ENCODE results near the gene ZC2HC1B.

DNA sequence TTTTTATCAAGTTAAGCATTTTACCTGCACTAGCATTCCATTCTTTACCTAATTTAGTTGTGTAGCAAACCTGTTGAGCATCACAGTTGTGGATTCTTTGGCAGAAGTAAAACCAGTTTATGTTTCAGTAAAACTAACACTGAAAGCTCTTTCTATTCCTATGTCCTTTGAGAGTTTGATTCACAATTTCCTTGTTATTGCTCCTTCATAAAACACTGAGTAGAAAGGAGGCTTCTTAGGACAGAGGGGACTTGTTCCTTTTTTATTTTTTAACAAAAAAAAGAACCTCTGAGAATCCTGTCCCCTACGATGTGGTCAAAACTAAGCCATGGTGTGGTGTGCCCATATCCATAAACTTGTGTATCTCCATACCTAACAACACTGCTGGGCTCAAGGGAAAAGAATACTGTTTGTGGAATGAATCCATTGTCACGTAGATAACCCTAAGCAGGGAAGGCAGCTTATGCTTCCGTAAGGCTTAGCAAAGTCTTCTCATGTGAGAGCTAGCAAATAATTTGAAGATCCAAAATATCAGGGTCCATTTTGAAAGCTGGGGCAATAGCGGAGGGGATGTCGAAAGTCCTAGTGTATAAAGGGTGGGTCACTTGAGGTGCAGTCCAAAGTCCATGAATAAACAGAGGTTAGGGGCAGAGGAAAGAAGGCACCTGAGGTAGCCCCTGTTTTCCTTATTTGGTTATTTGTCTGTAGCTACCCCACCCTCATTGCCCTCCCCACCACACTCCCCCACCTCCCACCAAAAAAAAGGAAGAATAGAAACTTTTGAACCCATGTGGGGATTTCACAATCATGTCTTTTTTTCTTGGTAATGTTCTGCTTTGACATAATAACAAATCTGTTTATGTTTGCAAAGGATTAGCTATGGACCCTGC, 72.7 kb downstream of the ZC2HC1B start:
- TF ChIP-seq, protein P1, sequence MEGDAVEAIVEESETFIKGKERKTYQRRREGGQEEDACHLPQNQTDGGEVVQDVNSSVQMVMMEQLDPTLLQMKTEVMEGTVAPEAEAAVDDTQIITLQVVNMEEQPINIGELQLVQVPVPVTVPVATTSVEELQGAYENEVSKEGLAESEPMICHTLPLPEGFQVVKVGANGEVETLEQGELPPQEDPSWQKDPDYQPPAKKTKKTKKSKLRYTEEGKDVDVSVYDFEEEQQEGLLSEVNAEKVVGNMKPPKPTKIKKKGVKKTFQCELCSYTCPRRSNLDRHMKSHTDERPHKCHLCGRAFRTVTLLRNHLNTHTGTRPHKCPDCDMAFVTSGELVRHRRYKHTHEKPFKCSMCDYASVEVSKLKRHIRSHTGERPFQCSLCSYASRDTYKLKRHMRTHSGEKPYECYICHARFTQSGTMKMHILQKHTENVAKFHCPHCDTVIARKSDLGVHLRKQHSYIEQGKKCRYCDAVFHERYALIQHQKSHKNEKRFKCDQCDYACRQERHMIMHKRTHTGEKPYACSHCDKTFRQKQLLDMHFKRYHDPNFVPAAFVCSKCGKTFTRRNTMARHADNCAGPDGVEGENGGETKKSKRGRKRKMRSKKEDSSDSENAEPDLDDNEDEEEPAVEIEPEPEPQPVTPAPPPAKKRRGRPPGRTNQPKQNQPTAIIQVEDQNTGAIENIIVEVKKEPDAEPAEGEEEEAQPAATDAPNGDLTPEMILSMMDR (tag by site-specific recombination; IDR thresholded peaks at IDR 0.05) = no peak
- TF ChIP-seq, protein P2, sequence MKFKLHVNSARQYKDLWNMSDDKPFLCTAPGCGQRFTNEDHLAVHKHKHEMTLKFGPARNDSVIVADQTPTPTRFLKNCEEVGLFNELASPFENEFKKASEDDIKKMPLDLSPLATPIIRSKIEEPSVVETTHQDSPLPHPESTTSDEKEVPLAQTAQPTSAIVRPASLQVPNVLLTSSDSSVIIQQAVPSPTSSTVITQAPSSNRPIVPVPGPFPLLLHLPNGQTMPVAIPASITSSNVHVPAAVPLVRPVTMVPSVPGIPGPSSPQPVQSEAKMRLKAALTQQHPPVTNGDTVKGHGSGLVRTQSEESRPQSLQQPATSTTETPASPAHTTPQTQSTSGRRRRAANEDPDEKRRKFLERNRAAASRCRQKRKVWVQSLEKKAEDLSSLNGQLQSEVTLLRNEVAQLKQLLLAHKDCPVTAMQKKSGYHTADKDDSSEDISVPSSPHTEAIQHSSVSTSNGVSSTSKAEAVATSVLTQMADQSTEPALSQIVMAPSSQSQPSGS (tag by site-specific recombination; IDR thresholded peaks at IDR 0.05; ENCODE audit: low read depth) = no peak
- no peak for TF ChIP-seq ZNF24 (tag by site-specific recombination; IDR thresholded peaks at IDR 0.05)

Measured in HEK293 (cell line).